HepG2 (cell line): Measurements from ENCODE around the gene AFF1. TPM values are rescaled to one million over a fixed set of nuclear protein-coding genes. Genes with fewer than 3 reads are reported as not detected.
A peak's percentile ranks its signal among the peaks of the same experiment; 100 is the strongest.

Source experiments
- ADNP ChIP-seq: sonication (generic); formaldehyde crosslinking; IDR thresholded peaks from 2 replicates; pipeline ENCODE4 v1.4.0; 2020; ENCODE audit warnings: missing genetic modification reagents
- AGO2 ChIP-seq: fragments of 200-400 bp; formaldehyde crosslinking; optimal IDR thresholded peaks from 2 replicates; pipeline ENCODE3; 2017; ENCODE audit warnings: mild to moderate bottlenecking, low read depth, low read length, moderate library complexity
- BHLHE40 ChIP-seq: IDR thresholded peaks from 2 replicates; pipeline ENCODE4 v1.6.1; 2011; ENCODE audit warnings: low read length, improper control_type of control experiment
- DMAP1 ChIP-seq: IDR thresholded peaks from 2 replicates; pipeline ENCODE4 v1.6.1; 2016
- DRAP1 ChIP-seq: IDR thresholded peaks from 2 replicates; pipeline ENCODE4 v1.6.1; 2016; ENCODE audit warnings: missing genetic modification reagents, missing compliant biosample characterization
- ESRRA ChIP-seq: sonication (generic); formaldehyde crosslinking; IDR thresholded peaks from 2 replicates; pipeline ENCODE4 v1.5.1; 2020; ENCODE audit warnings: mild to moderate bottlenecking, low read depth, missing genetic modification reagents
- ISL2 ChIP-seq: sonication (generic); formaldehyde crosslinking; IDR thresholded peaks from 2 replicates; pipeline ENCODE4 v1.5.0; 2020; ENCODE audit warnings: missing genetic modification reagents
- JUND ChIP-seq: sonication (generic); formaldehyde crosslinking; IDR thresholded peaks from 2 replicates; pipeline ENCODE4 v1.8.0; 2022; ENCODE audit warnings: mild to moderate bottlenecking, missing genetic modification reagents
- KAT8 ChIP-seq: IDR thresholded peaks from 2 replicates; pipeline ENCODE4 v1.6.1; 2016; ENCODE audit warnings: missing genetic modification reagents, missing compliant biosample characterization
- KDM1A ChIP-seq: IDR thresholded peaks from 2 replicates; pipeline ENCODE4 v1.6.1; 2016; ENCODE audit warnings: missing compliant biosample characterization
- MBD4 ChIP-seq: IDR thresholded peaks from 2 replicates; pipeline ENCODE4 v1.6.1; 2012; ENCODE audit warnings: low read length, inconsistent platforms, borderline replicate concordance
- MED1 ChIP-seq: sonication (generic); formaldehyde crosslinking; IDR thresholded peaks from 2 replicates; pipeline ENCODE4 v1.4.0; 2020; ENCODE audit warnings: missing genetic modification reagents
- MED13 ChIP-seq: sonication (generic); formaldehyde crosslinking; IDR thresholded peaks from 2 replicates; pipeline ENCODE4 v1.5.0; 2020; ENCODE audit warnings: missing genetic modification reagents
- MXD4 ChIP-seq: IDR thresholded peaks from 2 replicates; pipeline ENCODE4 v1.6.1; 2016; ENCODE audit warnings: mild to moderate bottlenecking, missing biosample characterization, missing genetic modification reagents
- NCOA1 ChIP-seq: sonication (generic); formaldehyde crosslinking; IDR thresholded peaks from 2 replicates; pipeline ENCODE4 v1.9.0; 2021; ENCODE audit warnings: missing genetic modification reagents
- NFE2 ChIP-seq: sonication (generic); formaldehyde crosslinking; IDR thresholded peaks from 2 replicates; pipeline ENCODE4 v1.4.0; 2020; ENCODE audit warnings: missing genetic modification reagents
- NONO ChIP-seq, 2 experiments: fragments of 450-650 bp in 1 of 2; sonication (generic) in 1 of 2; formaldehyde crosslinking in 1 of 2; IDR thresholded peaks in 1 of 2; conservative IDR thresholded peaks in 1 of 2; 2 replicates each; pipeline versions ENCODE4 v1.6.1 to v1.8.0; 2017 to 2022; ENCODE audit warnings: mild to moderate bottlenecking in 1 of 2, missing genetic modification reagents in 1 of 2, moderate library complexity in 1 of 2
- NR2C2 ChIP-seq: sonication (generic); formaldehyde crosslinking; IDR thresholded peaks from 2 replicates; pipeline ENCODE4 v1.4.0; 2020; ENCODE audit warnings: missing genetic modification reagents, mild to moderate bottlenecking, moderate library complexity, borderline replicate concordance
- RARA ChIP-seq: IDR thresholded peaks from 2 replicates; pipeline ENCODE4 v1.6.1; 2016; ENCODE audit warnings: missing genetic modification reagents, missing compliant biosample characterization
- SALL1 ChIP-seq: sonication (generic); formaldehyde crosslinking; IDR thresholded peaks from 2 replicates; pipeline ENCODE4 v1.8.0; 2022; ENCODE audit warnings: mild to moderate bottlenecking, missing genetic modification reagents
- SCMH1 ChIP-seq: sonication (generic); formaldehyde crosslinking; IDR thresholded peaks from 2 replicates; pipeline ENCODE4 v1.9.0; 2021; ENCODE audit warnings: missing genetic modification reagents, mild to moderate bottlenecking, borderline replicate concordance
- THAP11 ChIP-seq: IDR thresholded peaks from 2 replicates; pipeline ENCODE4 v1.6.1; 2016; ENCODE audit warnings: missing biosample characterization, missing genetic modification reagents
- TRAFD1 ChIP-seq: sonication (generic); formaldehyde crosslinking; IDR thresholded peaks from 2 replicates; pipeline ENCODE4 v1.5.1; 2020; ENCODE audit warnings: missing genetic modification reagents, mild to moderate bottlenecking, borderline replicate concordance
- YEATS4 ChIP-seq: sonication (generic); formaldehyde crosslinking; IDR thresholded peaks from 2 replicates; pipeline ENCODE4 v1.4.0; 2020; ENCODE audit warnings: missing genetic modification reagents, borderline replicate concordance
- ZNF18 ChIP-seq: sonication (generic); formaldehyde crosslinking; IDR thresholded peaks from 2 replicates; pipeline ENCODE4 v1.8.0; 2022; ENCODE audit warnings: mild to moderate bottlenecking, missing genetic modification reagents; ENCODE audit not compliant: insufficient replicate concordance
- ZNF546 ChIP-seq: sonication (generic); formaldehyde crosslinking; conservative IDR thresholded peaks from 2 replicates; pipeline ENCODE4 v1.8.1; 2023; ENCODE audit warnings: mild to moderate bottlenecking, missing genetic modification reagents
- ZNF691 ChIP-seq: sonication (generic); formaldehyde crosslinking; IDR thresholded peaks from 2 replicates; pipeline ENCODE4 v1.4.0; 2020; ENCODE audit warnings: missing genetic modification reagents, low read depth, mild to moderate bottlenecking, borderline replicate concordance
- ZNF883 ChIP-seq: sonication (generic); formaldehyde crosslinking; IDR thresholded peaks from 2 replicates; pipeline ENCODE4 v1.5.1; 2020; ENCODE audit warnings: mild to moderate bottlenecking, missing genetic modification reagents; ENCODE audit errors: not compliant biosample characterization
- polyA plus RNA-seq, 8 experiments: library from polyadenylated mRNA; depleted of rRNA in 3 of 8; stranded (reverse) in 7 of 8; unstranded in 1 of 8; fragments of >200 nt; fragmentation: Illumina TruSeq in 4 of 8; extraction: Trizol in 4 of 8; gene quantifications; 2 replicates each; pipeline versions ENCODE4 v1.2.1 to v1.2.3, GENCODE V29; 2011 to 2016; ENCODE audit warnings: low read depth in 4 of 8, missing spikeins in 1 of 8, mixed read lengths in 1 of 8; ENCODE audit not compliant: insufficient read depth in 1 of 8
- total RNA-seq, 5 experiments: library from RNA; depleted of rRNA; stranded (reverse); fragments of >200 nt; fragmentation: Illumina TruSeq; extraction: Trizol; gene quantifications; 2 replicates each; pipeline ENCODE4 v1.2.3, GENCODE V29; 2016; ENCODE audit warnings: low read depth in 1 of 5

Gene AFF1
- total and polyA plus RNA-seq, 2 of the 13 experiments (the other 11 are each of a cell fraction or from before 2014, with no cell fraction given): 15.5 to 15.9 TPM

GRCh38 chr4:86934771-86935565, at the start of gene AFF1 (continued):
- TF ChIP-seq NFE2 (CRISPR knock-in tag) (no peak), ISL2 (CRISPR knock-in tag) (peak; percentile 9; the same call in 1 of the 2 replicates), KAT8 (CRISPR knock-in tag) (peak; percentile 46; the same call in 1 of the 2 replicates), DRAP1 (CRISPR knock-in tag) (peak; percentile 12), MED1 (CRISPR knock-in tag) (peak; percentile 78), NR2C2 (CRISPR knock-in tag) (peak; percentile 89), ESRRA (CRISPR knock-in tag) (peak; percentile 87), ZNF691 (CRISPR knock-in tag) (peak; percentile 82; the same call in 1 of the 2 replicates), DMAP1 (CRISPR knock-in tag) (no peak; the same call in 1 of the 2 replicates), SALL1 (peak; percentile 67; the same call in 1 of the 2 replicates), JUND (CRISPR knock-in tag) (no peak), NONO (IDR thresholded peaks at IDR 0.05) (no peak), NONO (CRISPR knock-in tag; conservative IDR thresholded peaks at IDR 0.05) (peak; percentile 93), MBD4 (no peak), ZNF546 (CRISPR knock-in tag) (peak; percentile 68; the same call in 1 of the 2 replicates), NCOA1 (CRISPR knock-in tag) (no peak), MED13 (CRISPR knock-in tag) (no peak), MXD4 (CRISPR knock-in tag) (peak; percentile 60; the same call in 1 of the 2 replicates), SCMH1 (CRISPR knock-in tag) (no peak), KDM1A (CRISPR knock-in tag) (no peak), THAP11 (CRISPR knock-in tag) (peak; percentile 73), YEATS4 (CRISPR knock-in tag) (no peak; the same call in none of the 2 replicates), BHLHE40 (no peak), RARA (CRISPR knock-in tag) (peak; percentile 38), TRAFD1 (no peak), ZNF18 (CRISPR knock-in tag) (peak; percentile 74), AGO2 (peak; percentile 87), ZNF883 (CRISPR knock-in tag) (no peak), ADNP (no peak)
